SKM-1 treated with dmso at 0.1 percent for 144 hours (cell line): ENCODE results near the gene ATP1A1.

Source experiments
- DNase-seq: peaks from one replicate; lab custom pipeline; 2025; ENCODE audit not compliant: unreplicated experiment; lab: John Stamatoyannopoulos, UW

The ATP1A1 gene

DNA sequence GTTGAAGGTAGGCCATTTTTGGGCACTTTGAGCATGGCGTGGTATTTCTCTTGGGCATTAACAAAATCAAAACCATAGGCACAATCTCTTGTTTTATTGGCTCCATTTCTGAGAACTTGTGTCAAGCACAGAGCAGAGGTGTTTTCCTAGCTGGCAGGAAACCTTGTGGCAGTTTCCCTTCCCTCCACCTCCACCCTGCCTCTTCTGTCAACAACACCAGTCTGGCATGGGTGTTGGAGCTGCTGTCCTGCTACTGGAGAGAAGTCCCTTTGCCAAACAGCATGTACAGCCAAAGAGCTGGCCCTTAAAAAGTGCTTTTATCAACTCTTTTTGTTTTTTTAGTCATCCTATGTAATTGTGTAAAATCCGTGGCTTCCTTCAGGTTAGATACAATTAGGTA lies 16.0 kb downstream of the ATP1A1 start:
- DNase-seq: no peak

GRCh38 chr1:116389686-116390085 lies 16.6 kb downstream of the ATP1A1 start:
- no peak for DNase-seq

GRCh38 chr1:116390195-116390594 lies 17.2 kb downstream of the ATP1A1 start:
- DNase-seq: no peak

DNA sequence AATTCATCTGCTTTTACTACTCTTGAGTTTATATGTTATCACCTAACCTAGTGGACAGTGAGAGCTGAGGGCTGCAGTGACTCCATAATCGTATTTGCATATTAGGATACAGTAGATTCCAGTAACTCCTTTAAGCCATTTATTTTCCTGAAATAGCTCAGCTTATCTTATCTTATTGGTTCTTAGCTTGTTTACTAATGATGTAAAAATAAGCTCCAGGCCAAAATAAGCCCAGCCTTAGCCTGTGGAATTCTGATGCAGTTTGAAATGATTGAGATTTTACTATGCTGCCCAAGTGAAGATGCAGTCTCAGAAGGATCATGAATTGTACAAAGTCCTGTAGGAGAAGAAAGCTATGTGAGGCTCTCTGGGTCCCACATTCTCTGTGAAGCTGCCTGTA lies 18.1 kb downstream of the ATP1A1 start:
- no peak for DNase-seq

DNA sequence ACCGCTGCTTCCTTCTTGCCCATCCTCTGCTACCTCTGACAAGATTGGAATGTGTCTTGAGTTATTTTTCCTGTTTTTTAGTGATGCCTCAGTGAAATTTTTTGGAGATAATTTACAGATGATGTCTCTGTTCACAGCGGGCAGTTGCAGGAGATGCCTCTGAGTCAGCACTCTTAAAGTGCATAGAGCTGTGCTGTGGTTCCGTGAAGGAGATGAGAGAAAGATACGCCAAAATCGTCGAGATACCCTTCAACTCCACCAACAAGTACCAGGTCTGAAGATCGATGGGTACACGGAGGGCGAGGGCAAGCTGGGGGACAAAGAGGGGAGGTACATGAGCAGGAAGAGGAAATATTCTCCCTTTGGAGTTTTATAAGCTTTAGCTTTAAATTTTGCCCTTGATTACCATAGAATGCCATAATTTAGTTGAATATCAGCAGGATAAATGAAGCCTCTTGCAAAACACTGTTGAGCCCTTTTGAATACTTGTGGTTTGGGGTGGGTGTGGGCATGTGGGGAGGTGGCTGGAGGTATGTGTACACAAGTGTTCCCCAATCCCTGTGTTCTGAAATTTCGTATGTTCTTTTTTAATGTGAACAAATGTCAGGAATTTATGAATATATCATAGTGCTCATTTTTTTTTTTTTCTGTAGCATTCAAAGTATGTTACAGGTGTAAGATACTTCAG lies 19.8 kb downstream of the ATP1A1 start:
- no peak for DNase-seq

- no peak for DNase-seq
Measured at GRCh38 chr1:116393792-116394191, 20.7 kb downstream of the ATP1A1 start.

GRCh38 chr1:116394270-116394669 lies 21.2 kb downstream of the ATP1A1 start:
- no peak for DNase-seq

GRCh38 chr1:116396769-116397168 lies 23.7 kb downstream of the ATP1A1 start:
- no peak for DNase-seq

- DNase-seq: no peak
Measured at GRCh38 chr1:116397728-116398127, 24.7 kb downstream of the ATP1A1 start.

DNA sequence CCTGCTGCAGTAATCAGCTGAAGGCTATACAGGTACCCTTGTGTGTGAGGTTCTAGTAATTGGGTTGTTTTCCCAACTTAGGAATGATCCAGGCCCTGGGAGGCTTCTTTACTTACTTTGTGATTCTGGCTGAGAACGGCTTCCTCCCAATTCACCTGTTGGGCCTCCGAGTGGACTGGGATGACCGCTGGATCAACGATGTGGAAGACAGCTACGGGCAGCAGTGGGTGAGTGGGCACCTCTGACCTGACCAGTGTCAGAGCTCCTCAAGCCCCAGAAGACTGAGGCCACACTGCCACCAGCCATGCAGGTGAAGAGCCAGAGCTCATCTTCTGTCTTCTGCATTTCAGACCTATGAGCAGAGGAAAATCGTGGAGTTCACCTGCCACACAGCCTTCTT lies 27.7 kb downstream of the ATP1A1 start:
- DNase-seq: no peak

DNA sequence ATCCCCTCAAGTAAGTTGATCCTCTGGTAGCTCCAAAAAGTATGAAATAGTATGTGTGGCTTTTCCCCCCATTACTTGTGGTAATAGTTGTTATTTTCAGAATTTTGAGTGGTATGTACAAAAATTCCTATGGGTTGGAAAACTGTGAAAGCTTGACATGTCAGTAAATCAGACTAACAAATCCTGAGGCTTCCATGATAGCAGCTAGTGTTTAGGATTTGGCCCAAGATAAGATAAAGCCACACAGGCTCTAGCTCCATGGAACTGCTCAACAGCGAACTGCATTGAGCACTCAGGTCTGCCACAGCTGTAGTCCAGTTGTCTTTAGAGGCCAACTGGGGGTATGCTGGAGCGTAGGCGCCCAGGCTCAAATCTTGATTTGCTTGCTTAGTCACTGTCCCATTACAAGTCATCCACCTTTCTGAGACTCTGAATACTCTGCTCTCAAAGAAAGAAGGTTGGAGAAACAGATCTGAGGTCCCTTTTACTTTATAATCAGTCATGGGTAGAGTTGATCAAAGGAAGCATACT lies 28.7 kb downstream of the ATP1A1 start:
- no peak for DNase-seq

DNA sequence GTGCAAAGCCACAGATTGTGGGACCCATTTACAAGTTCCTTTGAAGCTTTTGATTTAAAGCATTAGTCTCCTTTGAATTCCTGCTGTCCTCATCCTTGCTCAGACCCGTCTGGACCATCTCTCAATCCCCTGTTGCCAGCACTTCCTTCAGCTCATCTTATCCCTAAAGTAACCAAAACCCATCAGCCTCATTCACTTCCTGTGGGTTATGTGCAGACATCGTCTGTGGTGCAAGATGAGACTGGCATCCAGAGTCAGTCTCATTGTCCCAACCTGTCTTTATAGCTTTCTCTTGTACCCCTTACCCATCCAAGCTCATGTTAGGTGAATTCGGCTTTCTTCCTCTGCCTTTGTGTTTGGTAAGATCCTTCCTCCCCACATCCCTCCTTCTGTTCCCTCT lies 29.3 kb downstream of the ATP1A1 start:
- no peak for DNase-seq

- no peak for DNase-seq
Measured at GRCh38 chr1:116403496-116404136, 30.6 kb downstream of the ATP1A1 start.

DNA sequence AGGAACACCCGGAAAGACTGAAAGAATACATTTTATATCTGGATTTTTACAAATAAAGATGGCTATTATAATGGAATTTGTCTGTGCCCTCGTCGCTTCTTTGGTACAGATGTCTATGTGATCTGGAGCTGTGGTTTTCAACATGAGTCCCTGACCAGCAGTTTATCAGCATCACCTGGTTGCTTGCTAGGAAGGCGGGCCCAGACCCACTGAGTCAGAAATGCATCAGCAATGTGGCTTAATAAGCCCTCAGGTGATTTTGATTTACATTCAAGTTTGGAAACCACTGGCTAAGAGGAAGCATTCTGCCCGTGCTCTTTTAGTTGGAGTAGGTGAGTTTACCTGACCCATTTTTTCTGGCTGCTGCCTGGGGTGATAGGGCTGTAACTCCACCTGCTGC lies 31.7 kb downstream of the ATP1A1 start:
- DNase-seq: no peak

- no peak for DNase-seq
Measured at GRCh38 chr1:116405241-116406135, 32.4 kb downstream of the ATP1A1 start.

- no peak for DNase-seq
Measured at GRCh38 chr1:116407033-116407432, 34.0 kb downstream of the ATP1A1 start.

DNA sequence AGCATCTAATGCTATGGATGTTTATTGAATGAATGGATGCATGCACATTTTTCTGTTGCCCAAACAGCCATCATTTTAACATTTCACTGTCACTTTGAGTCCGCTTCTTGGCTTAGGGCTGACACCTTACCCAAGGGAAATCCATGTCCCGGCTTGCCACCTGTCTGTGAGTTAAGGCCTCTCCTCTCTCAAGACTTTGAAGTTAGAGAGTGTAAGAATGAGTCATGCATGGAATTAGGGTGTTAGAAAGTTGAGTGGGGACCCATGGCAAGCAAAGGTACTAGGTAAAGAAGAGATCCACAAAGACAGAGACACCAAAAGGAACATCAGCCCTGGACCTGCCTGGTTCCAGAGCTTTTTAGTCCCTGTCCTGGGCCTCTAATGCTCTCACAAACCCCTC lies 35.1 kb downstream of the ATP1A1 start:
- DNase-seq: no peak

DNA sequence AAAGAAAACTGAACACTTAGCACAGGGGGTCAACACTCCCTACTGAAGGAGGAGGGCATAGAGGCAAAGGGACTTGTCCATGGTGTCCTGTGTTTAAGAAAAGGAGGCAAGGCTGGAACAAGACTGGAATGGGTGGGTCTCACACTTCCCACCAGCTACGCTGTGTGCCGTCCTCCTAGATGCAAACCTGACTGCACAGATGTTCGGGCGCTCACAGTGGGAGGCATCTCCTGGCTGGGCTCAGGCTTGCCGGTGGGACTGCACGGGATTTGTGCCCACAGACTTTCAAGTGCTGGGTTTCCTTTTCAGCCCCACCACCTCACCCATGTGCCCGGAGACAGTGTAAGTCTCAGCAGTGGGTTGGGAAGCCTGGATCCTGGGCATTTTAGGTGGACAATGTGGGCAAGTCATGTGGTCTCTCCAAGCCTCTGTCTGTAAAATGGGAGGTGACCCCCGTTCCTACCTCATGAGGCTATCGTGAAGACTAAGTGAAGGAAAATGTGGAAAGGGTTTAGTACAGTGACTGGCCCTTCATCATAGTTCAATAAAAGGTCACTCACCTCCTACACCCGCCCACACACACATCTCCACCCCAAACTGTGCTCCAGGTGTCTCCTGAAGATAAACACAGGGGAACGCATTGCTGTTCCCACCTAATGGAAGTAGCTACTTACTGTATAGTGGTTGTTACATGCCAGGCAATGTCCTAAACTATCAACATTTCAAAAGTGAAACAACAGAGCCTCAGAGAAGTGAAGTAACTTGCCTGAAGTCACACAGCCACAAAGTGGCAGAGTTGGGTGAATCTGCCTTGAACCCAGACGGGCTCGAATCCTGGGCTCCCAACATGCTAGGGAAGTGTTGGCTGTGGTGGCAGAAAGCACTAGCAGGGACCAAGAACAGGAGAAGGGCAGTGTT lies 36.0 kb downstream of the ATP1A1 start:
- no peak for DNase-seq

DNA sequence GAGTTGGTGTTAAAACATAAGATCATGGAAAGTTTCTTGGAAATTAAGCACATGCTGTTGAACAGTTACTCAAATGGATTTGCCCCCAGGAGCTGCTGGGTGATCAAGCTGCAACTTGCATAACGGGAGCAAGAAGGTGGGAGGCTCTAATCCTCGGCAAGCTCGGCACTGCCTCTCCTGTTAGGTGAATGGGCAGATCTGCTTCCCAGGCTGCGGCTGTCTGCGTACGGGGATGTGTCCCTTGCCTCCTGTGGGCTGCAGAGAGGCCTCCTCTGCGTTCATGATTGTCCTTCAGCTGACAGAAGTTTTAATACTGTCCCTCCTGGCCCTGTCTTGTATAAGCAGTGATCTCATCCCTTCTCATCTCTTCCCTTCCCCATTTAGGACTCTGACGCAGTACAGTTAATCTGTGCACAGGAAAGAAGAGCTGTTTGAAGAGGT lies 36.7 kb downstream of the ATP1A1 start:
- no peak for DNase-seq

DNA sequence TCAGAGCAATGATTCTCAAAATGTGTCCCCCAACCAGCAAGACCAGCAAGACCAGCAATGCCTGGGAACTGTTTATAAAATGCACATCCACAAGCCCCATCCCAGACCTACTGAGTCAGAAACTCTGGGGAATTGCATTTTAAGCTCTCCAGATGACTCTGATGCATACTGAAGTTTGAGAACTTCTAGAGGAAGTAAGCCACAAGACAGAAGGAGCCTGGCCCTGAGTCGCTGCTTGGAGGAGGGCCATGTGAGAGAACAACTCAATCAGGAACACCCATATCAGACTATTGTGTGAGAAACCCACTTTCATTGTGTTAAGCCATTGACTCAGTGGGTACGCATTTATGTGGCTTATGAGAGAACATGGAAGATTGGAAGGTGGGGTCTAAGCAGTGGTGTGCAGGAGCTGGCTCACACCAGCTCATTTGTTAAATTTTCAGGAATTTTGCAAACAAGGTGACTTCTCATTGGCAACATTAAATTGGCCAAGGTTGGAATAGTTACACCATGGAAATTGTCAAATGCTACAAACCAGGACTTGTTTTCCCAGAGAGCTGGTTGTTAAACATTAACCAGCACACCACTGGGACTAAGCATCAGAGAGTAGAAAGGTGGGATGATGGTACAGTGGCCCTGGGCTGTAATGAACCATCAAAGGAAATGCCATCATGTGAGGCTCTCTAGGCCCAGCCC lies 38.9 kb downstream of the ATP1A1 start:
- no peak for DNase-seq
